G401 (cell line): ENCODE data around the gene PSTPIP2. TPM values are rescaled to one million over a fixed set of nuclear protein-coding genes. Genes with fewer than 3 reads are reported as not detected.

ENCODE experiments used
- DNase-seq: peaks from one replicate; pipeline ENCODE4 v3.0.0-alpha.2; 2015; ENCODE audit warnings: low spot score
- in situ Hi-C: cut with HindIII; loops from 2 replicates; pipeline ENCODE4 v1.10.0; 2016; ENCODE audit warnings: low sequenced_read_pairs, mixed read lengths
- total RNA-seq: library from RNA; depleted of rRNA; stranded (reverse); fragments of >200 nt; shearing (Covaris generic); gene quantifications from 2 replicates; pipeline ENCODE4 v1.2.3, GENCODE V29; 2014

Gene PSTPIP2
- total RNA-seq, 1 experiment from 2014 or later: 19.0 TPM

DNA sequence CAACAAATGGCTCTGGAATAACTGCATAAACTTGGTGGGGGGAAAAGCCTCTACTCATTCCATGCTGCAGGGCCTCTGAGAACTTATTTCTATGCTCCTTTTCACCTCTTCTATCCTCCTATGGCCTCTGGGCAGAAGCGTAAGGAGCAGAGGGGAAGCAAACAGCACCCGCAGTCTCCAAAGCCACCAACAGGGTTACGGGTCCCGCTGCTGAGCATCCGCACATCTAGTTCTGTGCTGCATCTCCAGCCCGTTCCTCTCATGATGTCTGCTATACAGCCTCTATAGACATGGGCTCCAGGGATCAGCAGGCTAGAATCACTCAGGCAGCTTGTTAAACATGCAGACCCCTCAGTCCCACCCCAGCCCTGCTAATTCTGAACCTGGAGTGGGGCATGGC, 25.9 kb downstream of the PSTPIP2 start:
- in situ Hi-C loops: no loop called here
- no peak for DNase-seq

DNA sequence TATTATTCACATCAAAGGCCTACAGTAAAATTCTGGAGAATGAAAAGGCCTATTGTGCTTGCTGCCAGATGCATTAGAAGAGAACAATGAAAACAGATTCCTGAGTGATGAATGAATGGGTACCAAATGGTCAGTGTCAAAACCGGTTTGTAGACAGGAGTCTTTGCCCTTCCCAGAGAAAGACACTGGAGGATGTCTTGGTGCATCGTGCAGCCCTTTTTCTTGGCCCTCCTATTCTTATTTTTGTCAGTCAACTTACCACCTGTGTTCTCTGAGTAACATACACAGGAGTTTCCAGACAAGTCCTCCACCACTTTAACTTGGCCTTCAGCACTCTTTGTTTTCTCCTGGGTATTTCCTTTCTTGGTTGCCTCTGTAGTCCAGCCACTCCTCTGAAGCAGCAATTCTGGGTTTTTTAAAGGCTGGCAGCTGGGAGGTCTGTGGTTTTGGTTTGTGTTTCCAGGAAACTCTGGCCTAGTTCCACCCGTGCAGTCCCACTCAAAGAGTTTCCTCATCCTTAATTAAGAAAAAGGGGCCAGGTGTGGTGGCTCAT, 29.4 kb downstream of the PSTPIP2 start:
- in situ Hi-C loops: no loop called here
- no peak for DNase-seq

DNA sequence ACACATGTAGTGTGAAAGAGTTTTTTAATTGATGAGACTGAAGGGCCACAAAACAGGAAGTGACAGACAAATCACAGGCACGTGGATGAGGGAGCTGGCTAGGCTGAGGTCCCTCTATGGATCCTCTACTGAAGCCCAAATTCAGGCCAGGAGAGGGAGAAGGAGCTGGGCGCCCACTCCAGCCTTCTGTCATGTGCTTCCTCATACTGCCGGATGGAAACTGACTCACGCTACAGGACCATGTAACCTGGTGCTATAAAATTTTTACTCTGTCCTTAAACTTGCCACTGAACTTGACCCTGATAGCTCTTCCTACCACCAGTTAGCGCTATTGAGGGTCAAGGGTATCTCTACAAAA, 31.3 kb downstream of the PSTPIP2 start:
- no peak for DNase-seq
- in situ Hi-C loops: no loop called here

DNA sequence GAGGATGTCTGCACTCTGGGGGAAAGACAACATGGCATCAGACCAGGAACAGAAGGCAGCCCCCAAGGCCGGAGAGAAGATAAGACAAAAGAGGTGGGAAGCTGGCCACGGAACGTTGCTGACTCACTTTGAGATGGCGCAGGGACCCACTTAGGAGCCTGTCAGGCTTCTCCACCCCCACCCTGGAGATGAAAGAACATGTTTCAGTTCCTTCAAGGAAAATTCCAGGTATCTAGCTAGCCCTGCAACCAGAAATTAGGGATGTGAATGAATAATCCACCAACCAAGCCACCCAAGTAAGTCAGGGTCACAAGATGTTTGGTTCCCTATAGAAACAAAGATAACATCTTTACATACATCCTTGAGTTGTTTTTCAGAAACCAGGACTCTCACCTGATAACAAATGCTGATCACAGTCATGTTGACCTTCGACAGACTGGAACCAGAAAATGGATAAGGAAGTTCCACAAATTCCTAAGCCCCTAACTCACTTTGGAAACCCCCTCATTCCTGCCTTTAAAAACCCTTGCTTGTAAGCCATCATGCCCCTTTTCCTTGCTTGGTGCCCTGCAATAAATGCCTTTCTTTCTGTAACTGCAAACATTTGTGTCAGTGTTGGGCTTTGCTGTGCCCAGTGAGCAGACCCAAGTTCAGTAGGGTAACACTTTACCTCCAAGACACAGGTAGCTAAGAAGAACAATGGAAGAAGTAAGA, 31.9 kb downstream of the PSTPIP2 start:
- in situ Hi-C loops: no loop called here
- DNase-seq: no peak

DNA sequence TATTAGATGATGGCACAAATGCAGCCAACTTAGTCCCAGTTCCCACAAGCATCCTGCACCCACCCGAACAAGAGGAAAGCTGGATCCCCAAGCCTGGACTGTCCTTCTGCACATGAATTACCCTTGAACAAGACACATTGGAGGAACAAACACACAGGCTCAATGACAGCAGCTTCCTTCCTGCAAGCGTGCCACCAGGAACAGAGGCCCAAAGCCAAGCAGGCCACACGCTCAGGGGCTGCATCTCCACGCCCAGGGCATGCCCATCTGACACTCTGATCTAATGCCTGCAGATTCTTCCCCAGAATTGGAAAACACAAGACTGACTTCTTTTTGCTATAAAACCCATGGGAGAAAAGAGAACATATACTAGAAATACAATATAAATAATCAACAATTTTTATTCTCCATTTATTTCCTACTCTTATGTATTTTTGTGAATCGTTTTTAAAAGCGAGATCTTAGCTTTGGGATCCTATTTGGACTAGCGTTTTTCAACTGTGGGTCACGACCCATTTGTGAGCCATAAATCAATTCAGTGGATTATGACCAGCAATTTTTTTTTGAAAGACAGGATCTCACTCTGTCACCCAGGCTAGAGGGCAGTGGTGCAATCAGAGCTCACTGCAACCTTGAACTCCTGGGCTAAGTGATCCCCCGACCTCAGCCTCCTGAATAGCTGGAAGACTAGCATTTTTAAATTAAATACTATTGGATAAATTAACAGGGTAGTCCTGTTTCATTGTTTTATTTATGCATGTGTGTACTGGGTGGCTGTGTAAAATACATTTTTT, 34.4 kb downstream of the PSTPIP2 start:
- DNase-seq: no peak
- in situ Hi-C loops: no loop called here

DNA sequence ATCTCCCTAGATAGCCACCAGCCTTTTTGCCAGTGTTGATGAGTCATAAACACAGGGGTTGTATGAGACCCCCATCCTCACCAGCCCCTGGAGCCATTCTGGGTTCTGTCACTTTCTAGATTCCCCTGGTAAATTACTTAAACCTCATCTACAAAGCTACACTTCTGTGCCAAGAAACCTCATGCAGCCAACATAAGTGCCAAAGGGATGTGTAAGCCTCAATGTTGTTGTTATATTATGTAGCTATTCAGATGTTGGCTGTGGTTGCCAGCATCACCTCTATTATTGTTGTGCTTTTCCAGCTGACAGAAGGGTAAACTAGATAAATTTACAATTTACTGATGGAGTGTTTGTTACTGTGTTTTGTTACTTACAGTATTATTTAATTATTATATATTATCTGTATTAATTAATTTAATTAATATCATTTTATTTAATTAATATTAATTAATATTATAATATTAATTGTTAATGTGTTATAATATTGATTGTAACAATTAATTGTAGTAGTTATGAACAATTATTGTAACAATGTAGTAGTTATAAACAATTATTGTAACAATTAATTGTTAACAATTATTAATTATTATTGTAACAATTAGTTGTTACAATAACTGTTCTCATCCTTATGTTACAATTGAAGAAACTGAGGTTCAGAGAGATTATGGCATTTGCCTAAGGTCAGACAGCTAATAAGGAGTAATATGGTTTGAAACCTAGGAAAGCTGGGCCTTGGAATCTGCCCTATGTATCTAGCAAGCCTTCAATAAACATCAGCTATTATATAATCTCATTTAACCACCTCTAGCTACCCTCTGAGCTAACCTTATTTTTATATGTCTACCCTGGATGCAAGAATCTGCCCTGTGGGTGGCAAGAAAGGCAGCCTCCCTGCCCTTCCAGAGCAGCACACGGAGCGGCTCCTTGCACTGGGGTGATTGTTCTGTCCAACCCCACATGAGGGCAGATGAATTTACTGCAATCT, 36.1 kb downstream of the PSTPIP2 start:
- no peak for DNase-seq

DNA sequence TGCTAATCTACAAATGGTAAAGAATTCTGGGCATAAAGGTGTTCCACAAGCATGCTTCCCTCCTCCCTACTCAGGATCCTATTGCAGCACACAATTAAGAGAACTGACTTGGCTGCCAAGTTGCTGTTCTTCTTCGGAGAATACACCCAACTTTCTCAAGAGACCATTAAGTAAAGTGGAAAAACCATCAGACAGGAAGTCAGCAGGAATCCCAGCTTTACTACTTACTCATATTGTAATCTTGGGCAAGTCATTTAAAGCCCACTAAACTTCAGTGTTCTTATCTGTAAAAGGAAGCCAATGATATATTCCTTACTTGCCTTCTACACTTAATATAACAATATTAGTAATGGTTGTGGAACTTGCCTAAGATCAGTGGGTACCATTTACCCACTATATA, 37.8 kb downstream of the PSTPIP2 start:
- in situ Hi-C loops: no loop called here
- no peak for DNase-seq

More for the DNA sequence above, 36.1 kb downstream of the PSTPIP2 start:
- in situ Hi-C loops: no loop called here

DNA sequence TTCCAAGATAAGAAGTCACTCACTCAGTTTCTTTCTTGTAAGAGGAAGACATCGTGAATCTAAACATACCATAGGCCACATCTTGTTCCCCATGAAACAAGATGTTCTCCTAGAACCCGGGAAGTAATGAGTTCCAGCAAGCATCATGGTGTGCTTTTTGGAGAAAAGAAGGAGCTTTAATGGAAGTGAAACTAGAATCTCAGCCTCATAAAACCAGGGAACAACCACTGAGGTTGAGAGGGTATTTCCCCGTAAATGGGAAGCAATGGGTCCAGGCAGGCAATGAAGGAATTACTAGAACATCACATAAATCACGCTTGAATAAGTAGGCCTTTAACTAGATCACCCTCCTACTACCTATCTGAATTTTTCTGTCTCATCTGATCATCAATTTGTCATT, 40.3 kb downstream of the PSTPIP2 start:
- no peak for DNase-seq
- in situ Hi-C loops: no loop called here

DNA sequence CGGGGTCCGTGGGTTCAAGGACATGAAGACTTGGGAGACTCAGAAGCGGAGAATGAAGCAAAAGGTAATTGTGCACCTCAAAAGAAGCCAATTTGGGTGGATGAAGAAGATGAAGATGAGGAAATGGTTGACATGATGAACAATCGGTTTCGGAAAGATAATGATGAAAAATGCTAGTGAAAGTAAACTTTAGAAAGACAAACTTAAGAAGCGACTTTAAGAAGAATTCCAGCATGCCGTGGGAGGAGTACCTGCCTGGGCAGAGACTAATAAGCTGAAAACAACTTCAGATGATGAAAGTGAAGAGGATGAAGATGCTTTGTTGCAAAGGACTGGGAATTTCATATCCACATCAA, 43.5 kb downstream of the PSTPIP2 start:
- no peak for DNase-seq
- in situ Hi-C loops: no loop called here

DNA sequence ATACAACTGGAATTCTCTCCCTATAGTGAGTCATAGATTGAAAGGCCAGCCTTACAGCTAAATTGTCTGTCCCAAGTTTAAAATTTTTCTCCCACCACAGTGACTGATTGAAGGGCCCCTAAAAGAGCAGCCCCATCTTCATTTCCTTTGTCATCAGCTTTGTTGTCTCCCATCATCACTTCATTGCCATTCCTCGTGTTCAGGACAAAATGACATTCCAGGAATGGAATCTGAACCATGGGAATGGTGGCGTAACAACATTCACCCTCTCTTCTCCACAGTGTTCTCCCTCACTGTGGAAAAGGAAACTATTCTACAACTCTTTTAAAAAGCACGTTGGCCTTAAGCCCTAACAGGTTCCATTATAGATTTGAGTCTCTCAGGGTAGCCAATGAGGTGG, 52.1 kb downstream of the PSTPIP2 start:
- no peak for DNase-seq
- in situ Hi-C loops: no loop called here

DNA sequence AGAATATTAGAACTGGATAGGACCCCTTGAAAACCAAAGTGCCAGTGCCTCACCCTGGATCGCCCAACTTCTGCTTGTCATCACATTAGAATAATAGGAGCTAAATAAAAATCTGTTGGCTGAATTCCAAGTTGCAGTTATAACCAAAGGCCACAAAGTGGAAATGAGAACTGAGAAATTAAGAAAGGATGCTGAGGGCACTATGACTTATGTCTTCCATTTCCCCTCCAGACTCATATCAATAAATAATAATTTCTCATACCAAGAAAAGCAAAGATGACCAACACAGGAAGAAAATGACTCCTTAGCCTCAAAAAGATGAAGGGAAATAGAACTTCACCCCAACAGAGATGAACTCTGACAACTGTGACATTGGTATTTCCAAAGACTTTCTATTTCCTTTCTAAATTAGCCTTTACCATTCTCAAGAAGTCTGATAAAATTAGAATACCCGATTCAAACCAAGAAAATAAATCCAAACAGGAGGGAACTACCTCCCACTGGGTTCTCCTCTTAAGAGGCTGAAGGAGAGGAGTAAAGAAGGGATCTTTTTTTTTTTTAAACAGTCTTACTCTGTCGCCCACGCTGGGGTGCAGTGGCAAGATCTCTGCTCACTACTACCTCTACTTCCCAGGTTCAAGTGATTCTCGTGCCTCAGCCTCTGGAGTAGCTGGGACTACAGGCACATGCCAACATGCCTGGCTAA, 58.4 kb downstream of the PSTPIP2 start:
- DNase-seq: no peak
- in situ Hi-C loops: no loop called here

DNA sequence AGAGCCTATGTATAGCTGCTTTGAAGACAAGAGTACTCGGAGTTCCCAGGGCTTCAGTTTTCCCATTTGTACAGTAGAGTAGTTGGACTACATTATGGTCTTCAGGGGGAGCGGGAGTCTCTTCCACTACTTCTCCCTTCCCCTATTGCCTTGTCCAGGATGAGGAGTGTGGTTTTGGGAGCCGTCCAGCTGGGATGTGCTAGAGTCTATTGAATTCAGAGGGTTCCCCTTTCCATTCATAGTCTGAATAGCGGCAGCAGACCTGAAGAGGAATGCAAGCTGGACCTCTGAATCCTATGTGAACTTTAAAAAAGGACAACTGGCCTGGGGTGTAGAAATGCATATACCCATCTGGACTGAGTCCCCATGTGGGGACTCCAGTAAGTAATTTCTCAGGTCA, 61.4 kb downstream of the PSTPIP2 start:
- DNase-seq: no peak
- in situ Hi-C loops: no loop called here

DNA sequence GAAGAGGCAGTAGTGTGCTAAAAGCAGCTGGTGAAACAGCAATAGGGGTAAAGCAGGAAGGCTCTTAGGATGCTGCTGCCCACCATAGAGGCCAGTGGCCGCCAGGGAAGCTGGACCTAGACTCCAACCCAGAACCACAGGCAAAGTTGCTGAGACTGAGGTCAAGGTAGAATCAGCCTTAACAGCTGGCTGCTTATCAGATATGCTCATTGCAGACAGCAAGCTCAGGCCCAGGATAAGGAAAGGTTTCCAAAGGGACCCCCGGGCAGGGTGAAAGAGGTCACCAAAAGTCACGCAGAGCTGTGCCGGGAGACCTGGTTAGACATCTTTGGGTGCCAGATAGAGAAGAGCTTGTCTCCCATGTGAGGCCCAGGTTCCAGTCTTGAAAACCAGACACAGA, 62.0 kb downstream of the PSTPIP2 start:
- no peak for DNase-seq
- in situ Hi-C loops: no loop called here

DNA sequence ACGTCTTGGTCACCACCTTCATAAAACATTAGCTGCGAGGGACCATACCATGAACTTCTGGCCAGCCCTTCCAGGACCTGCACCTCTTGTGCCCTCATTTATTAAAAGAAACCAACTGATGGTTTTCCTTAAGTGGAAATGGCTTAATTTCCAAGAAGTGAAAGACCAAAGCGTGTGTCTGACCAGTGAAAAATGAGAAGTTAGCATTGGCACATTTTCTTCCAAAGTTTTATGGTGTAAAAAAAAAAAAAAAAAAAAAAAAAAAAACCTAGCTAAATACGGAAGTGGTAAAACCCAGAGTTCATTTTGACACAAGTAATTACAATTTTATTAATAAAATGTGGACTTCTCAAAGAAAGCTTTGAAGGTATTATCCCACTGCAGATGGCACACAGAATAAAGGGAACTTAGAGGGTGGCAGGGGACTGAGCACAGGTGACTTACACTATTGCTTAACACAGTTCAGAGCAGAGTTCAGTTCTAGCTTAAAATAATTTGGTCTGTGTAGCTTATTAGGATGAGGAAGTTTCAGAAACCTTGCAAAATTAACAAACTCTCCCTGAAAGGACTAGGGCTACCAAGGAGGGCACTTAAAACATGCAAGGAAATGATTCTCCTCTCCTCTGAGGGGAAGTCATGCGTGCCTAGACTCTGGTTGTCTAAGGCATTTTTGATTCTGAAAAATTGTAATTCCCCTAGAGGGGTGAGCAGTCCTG, 62.8 kb downstream of the PSTPIP2 start:
- DNase-seq: no peak
- in situ Hi-C loops: no loop called here

DNA sequence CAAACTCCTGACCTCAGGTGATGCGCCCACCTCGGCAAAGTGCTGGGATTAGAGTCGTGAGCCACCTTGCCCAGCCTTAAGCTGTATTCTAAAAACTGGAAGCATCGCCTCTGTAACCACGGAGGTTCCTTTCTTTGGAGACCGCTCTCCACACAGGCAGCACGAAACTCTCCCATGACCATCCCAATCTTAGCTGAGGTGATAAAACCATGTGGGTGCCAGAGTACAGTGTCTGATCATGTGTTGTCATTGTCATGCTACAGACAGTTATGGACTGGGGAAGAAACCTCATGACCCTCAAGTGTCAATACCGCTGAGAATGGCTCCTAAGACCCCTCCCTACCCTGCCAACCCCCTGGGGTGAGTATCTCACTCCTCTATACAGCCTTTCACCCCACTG, 63.5 kb downstream of the PSTPIP2 start:
- no peak for DNase-seq
- in situ Hi-C loops: no loop called here

DNA sequence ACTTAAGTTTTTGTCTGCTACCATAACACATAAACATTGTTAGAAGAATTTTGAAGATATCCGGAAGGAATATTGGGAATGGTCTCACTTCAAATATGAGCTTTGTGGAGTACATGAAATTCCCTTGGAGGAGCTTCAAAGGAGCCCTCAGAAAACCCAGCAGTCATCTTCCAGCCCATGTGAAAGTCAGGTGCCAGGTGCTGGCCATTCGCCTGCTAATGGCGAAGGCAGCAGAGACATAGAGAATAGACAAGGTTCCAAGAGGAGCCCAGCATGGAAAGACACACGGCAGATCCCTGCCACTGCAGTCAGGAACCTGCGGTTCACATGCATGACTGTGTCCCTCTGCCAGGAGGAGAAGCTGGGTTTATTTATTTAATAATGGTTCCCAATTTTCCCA, 64.9 kb downstream of the PSTPIP2 start:
- in situ Hi-C loops: no loop called here
- no peak for DNase-seq

DNA sequence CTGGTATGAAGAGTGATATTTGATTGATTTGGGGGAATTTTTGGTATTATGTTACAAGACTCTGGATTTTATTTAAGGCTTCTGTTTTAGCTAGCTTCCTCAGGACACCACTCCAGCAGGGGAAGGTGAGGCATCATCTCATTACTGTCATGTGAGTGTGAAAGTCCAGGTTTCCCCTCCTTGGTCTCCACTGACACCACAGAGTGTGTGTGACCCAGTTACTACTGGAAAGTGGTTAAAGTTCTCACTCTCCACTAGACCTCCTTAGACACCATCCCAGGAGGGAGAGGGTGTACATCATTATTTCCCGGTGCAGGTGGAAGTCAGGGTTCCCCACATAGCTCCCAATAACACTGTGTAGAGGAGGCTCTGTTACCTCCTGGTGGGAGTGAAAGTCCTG, 69.1 kb downstream of the PSTPIP2 start:
- in situ Hi-C loops: no loop called here
- no peak for DNase-seq

DNA sequence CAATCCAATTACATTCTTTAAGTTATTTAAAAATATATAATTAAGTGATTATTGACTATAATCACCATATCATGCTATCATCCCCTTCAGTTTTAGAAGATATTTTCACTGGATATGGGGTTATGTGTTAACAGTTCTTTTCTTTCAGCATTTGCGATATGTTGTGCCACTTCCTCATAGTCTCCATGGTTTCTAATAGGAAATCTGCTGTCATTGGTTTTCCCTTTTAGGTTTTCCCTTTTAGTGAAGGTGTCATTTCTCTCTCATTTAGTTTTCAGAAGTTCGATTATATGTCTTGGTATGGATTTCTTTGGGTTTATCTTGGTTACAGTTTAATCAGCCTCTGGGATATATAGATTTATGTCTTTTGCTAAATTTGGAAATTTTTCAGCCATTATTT, 70.2 kb downstream of the PSTPIP2 start:
- in situ Hi-C loops: no loop called here
- DNase-seq: no peak
